A549 (cell line): Measurements from ENCODE around the gene PPA1. TPM values are rescaled to one million over a fixed set of nuclear protein-coding genes. Genes with fewer than 3 reads are reported as not detected.
A peak's percentile ranks its signal among the peaks of the same experiment; 100 is the strongest.

Source experiments
- ATAC-seq, 2 experiments: fragments of 200-7000 bp in 1 of 2; fragments of >200 bp in 1 of 2; cut with Nextera tagmentation in 1 of 2; cut with Tn5 transposase in 1 of 2; 3 replicates each; pipeline versions ENCODE4 v1.8.0 to v1.9.1; 2018 to 2020; ENCODE audit warnings: mild to moderate bottlenecking in 1 of 2, moderate library complexity in 1 of 2
- CTCF ChIA-PET: fragments of 300-600 bp; sonication (Branson Sonifier 250); formaldehyde crosslinking; extraction: SDS; loops from one replicate; lab custom pipeline; 2021; ENCODE audit warnings: antibody characterized with exemption, inconsistent platforms; lab: Yijun Ruan, JAX
- POLR2A ChIA-PET: fragments of 350-600 bp; formaldehyde crosslinking; extraction: SDS; loops from one replicate; lab custom pipeline; 2021; ENCODE audit warnings: antibody characterized with exemption, inconsistent platforms; lab: Yijun Ruan, JAX
- DNase-seq, 2 experiments: peaks; one replicate each; pipeline versions ENCODE4 v3.0.0 to v3.0.0-alpha.2; 2011 to 2016; ENCODE audit warnings: low read depth in 1 of 2, low spot score in 1 of 2
- FAIRE-seq: peaks from 2 replicates; lab custom pipeline; 2011; peaks lifted over from hg19 to GRCh38; lab: Jason Lieb, UNC
- H3K27ac ChIP-seq, 2 experiments: fragments of >200 bp; sonication (Bioruptor Twin); formaldehyde crosslinking; 3 replicates each; pipeline ENCODE4 v1.5.1; 2016 to 2017
- H3K4me1 ChIP-seq: fragments of >200 bp; sonication (Bioruptor Twin); formaldehyde crosslinking; 3 replicates; pipeline ENCODE4 v1.6.1; 2016
- H3K4me2 ChIP-seq: fragments of >200 bp; sonication (Bioruptor Twin); formaldehyde crosslinking; 3 replicates; pipeline ENCODE4 v1.6.1; 2016
- H3K4me3 ChIP-seq: fragments of >200 bp; sonication (Bioruptor Twin); formaldehyde crosslinking; 3 replicates; pipeline ENCODE4 v1.5.1; 2016
- H3K9me3 ChIP-seq: fragments of >200 bp; sonication (Bioruptor Twin); formaldehyde crosslinking; 3 replicates; pipeline ENCODE4 v1.6.1; 2016
- BCL3 ChIP-seq: fragments of >200 bp; sonication (Bioruptor Twin); formaldehyde crosslinking; IDR thresholded peaks from 3 replicates; pipeline ENCODE4 v1.6.1; 2016
- CBX2 ChIP-seq: fragments of 200-600 bp; sonication (generic); IDR thresholded peaks from 2 replicates; pipeline ENCODE4 v1.6.1; 2016; ENCODE audit warnings: low read depth, mild to moderate bottlenecking, borderline replicate concordance
- CBX8 ChIP-seq: fragments of 200-600 bp; sonication (generic); IDR thresholded peaks from 2 replicates; pipeline ENCODE4 v1.6.1; 2016
- CHD4 ChIP-seq: fragments of 200-600 bp; sonication (generic); IDR thresholded peaks from 2 replicates; pipeline ENCODE4 v1.6.1; 2016; ENCODE audit warnings: antibody characterized with exemption, mild to moderate bottlenecking, borderline replicate concordance
- CTCF ChIP-seq: fragments of >200 bp; sonication (Bioruptor Twin); formaldehyde crosslinking; IDR thresholded peaks from 3 replicates; pipeline ENCODE4 v1.5.1; 2016
- EP300 ChIP-seq, 2 experiments: fragments of >200 bp; sonication (Bioruptor Twin); formaldehyde crosslinking; IDR thresholded peaks; 2 replicates in 1 of 2; 3 replicates in 1 of 2; pipeline ENCODE4 v1.6.1; 2016 to 2017
- ESRRA ChIP-seq: fragments of 150-350 bp; IDR thresholded peaks from 2 replicates; pipeline ENCODE4 v1.6.1; 2014; ENCODE audit warnings: mild to moderate bottlenecking, low read length, borderline replicate concordance
- FOSL2 ChIP-seq, 2 experiments: fragments of 450-650 bp in 1 of 2; fragments of >200 bp in 1 of 2; sonication (Bioruptor Twin) in 1 of 2; formaldehyde crosslinking; IDR thresholded peaks; 2 replicates each; pipeline versions ENCODE4 v1.5.0 to v1.6.1; 2016 to 2020; ENCODE audit warnings: mild to moderate bottlenecking in 1 of 2, moderate library complexity in 1 of 2
- FOXS1 ChIP-seq: fragments of 250-450 bp; sonication (Bioruptor Pico); IDR thresholded peaks from 2 replicates; pipeline ENCODE4 v1.5.0; 2020; ENCODE audit warnings: mild to moderate bottlenecking, moderate library complexity
- HES2 ChIP-seq: fragments of >200 bp; sonication (Bioruptor Twin); formaldehyde crosslinking; IDR thresholded peaks from 2 replicates; pipeline ENCODE4 v1.6.1; 2016
- HMGXB4 ChIP-seq: fragments of 250-450 bp; sonication (Bioruptor Pico); IDR thresholded peaks from 2 replicates; pipeline ENCODE4 v1.5.0; 2021; ENCODE audit warnings: mild to moderate bottlenecking, moderate library complexity, borderline replicate concordance
- HOXA7 ChIP-seq: fragments of 250-450 bp; sonication (Bioruptor Pico); IDR thresholded peaks from 2 replicates; pipeline ENCODE4 v1.5.0; 2020; ENCODE audit warnings: mild to moderate bottlenecking, moderate library complexity
- MAFK ChIP-seq: fragments of 450-650 bp; IDR thresholded peaks from 2 replicates; pipeline ENCODE4 v1.6.1; 2014; ENCODE audit not compliant: partially characterized antibody
- MAX ChIP-seq: IDR thresholded peaks from 2 replicates; pipeline ENCODE4 v1.6.1; 2012
- MYC ChIP-seq: IDR thresholded peaks from 2 replicates; pipeline ENCODE4 v1.6.1; 2012; ENCODE audit warnings: mild to moderate bottlenecking, inconsistent platforms, low read length, improper control_type of control experiment, borderline replicate concordance
- NR3C1 ChIP-seq: fragments of >200 bp; sonication (Bioruptor Twin); formaldehyde crosslinking; IDR thresholded peaks from 3 replicates; pipeline ENCODE4 v1.6.1; 2017
- PBX3 ChIP-seq: IDR thresholded peaks from 2 replicates; pipeline ENCODE4 v1.6.1; 2012
- POLR2AphosphoS2 ChIP-seq: conservative IDR thresholded peaks from 2 replicates; pipeline ENCODE4 v1.6.1; 2012; ENCODE audit warnings: low read length, improper control_type of control experiment, inconsistent platforms
- TP53 ChIP-seq: fragments of 250-450 bp; sonication (Bioruptor Pico); IDR thresholded peaks from 2 replicates; pipeline ENCODE4 v1.5.0; 2021; ENCODE audit warnings: mild to moderate bottlenecking, moderate library complexity
- ZC3H11A ChIP-seq: fragments of 450-650 bp; IDR thresholded peaks from 2 replicates; pipeline ENCODE4 v1.6.1; 2014; ENCODE audit warnings: antibody characterized with exemption, mild to moderate bottlenecking
- ZFP36 ChIP-seq: fragments of 450-650 bp; IDR thresholded peaks from 2 replicates; pipeline ENCODE4 v1.6.1; 2014; ENCODE audit warnings: borderline replicate concordance; ENCODE audit not compliant: partially characterized antibody
- WGBS: methylation state at CpG from one replicate; pipeline ENCODE4 v1.1.6; 2017; ENCODE audit errors: missing lambda C conversion rate; 5-methylcytosine and 5-hydroxymethylcytosine counted together
- polyA plus RNA-seq, 4 experiments: library from polyadenylated mRNA; depleted of rRNA in 3 of 4; stranded (reverse); fragments of >200 nt; fragmentation: RNase III in 1 of 4; extraction: RNeasy Plus Mini Kit Qiagen cat#74134 plus additional on column Dnase treatment in 1 of 4; gene quantifications; 2 replicates in 3 of 4; 3 replicates in 1 of 4; pipeline ENCODE4 v1.2.3, GENCODE V29; 2011 to 2017

The PPA1 gene
- polyA plus RNA-seq, 2 of the 4 experiments (the other 2 are of a cell fraction) = 205 to 273 TPM

GRCh38 chr10:70221030-70221429 is 12.2 kb downstream of the PPA1 start:
- Histone ChIP-seq H3K9me3 (no peaks in the 10 kb centered on the region), H3K4me1 (peaks cover 11% of the 10 kb centered on the region; the same call in 2 of the 3 replicates), H3K4me3 (no peak overlapping the region), H3K4me2 (peak overlapping the region; percentile 60), H3K27ac (no peak overlapping the region)
- ATAC-seq (no peak), DNase-seq (no peak), FAIRE-seq (no peak)
- 8% methylated on average over 1 of the region's 1 CpG for WGBS
- TF ChIP-seq ZC3H11A (no peak), BCL3 (no peak), CTCF (no peak), HOXA7 (CRISPR knock-in tag) (no peak), FOXS1 (CRISPR knock-in tag) (no peak), HMGXB4 (CRISPR knock-in tag) (no peak), PBX3 (no peak), CBX8 (no peak), MAX (no peak), CHD4 (no peak), NR3C1 (no peak), ESRRA (no peak), TP53 (no peak), HES2 (no peak)
- ChIA-PET POLR2A (interaction anchor here (0.6 to 2.5 kb wide), 8 partner anchors 11 to 184 kb away, joined by 3 to 9 read pairs (median 6); partner anchors contain the start of genes EIF4EBP2, PPA1, SAR1A and TYSND1), CTCF (interaction anchor here (0.8 to 20.6 kb wide), 19 partner anchors 9 to 346 kb away, joined by 3 to 554 read pairs (median 7); partner anchors contain the start of genes LRRC20, PPA1 and TYSND1)

- no peak for DNase-seq
- Histone ChIP-seq H3K4me3 (no peak overlapping the region), H3K4me1 (0 out of 3 replicates have a peak, but pooled peaks cover 3% of the 10 kb centered on the region), H3K27ac (no peak overlapping the region), H3K4me2 (no peak overlapping the region), H3K9me3 (no peaks in the 10 kb centered on the region)
- TF ChIP-seq CBX2 (no peak), ESRRA (no peak), HOXA7 (CRISPR knock-in tag) (no peak), FOXS1 (CRISPR knock-in tag) (no peak), EP300 (IDR thresholded peaks at IDR 0.05) (no peak)
- WGBS = 94% methylated on average over 1 of the region's 1 CpG
- POLR2A ChIA-PET = no interaction called here
- no peak for FAIRE-seq
- CTCF ChIA-PET = interaction anchor here (2.2 to 4.1 kb wide), 2 partner anchors 10 to 152 kb away, joined by 8 to 19 read pairs; no protein-coding TSS in a partner anchor
- no peak for ATAC-seq
These were observed 20.4 kb downstream of the PPA1 start for GRCh38 chr10:70212879-70213278.

GRCh38 chr10:70212277-70212676 is 21.0 kb downstream of the PPA1 start:
- no peak overlapping the region for H3K4me2 ChIP-seq
- ChIA-PET POLR2A (no interaction called here), CTCF (interaction anchor here (0.7 to 4.1 kb wide), 3 partner anchors 10 to 152 kb away, joined by 4 to 19 read pairs (median 8); no protein-coding TSS in a partner anchor)
- DNase-seq = no peak
- no peak overlapping the region for H3K4me3 ChIP-seq
- no peak overlapping the region for H3K27ac ChIP-seq
- TF ChIP-seq BCL3 (no peak), HOXA7 (CRISPR knock-in tag) (no peak), POLR2AphosphoS2 (no peak), FOSL2 (IDR thresholded peaks at IDR 0.05) (no peak), FOSL2 (CRISPR knock-in tag; IDR thresholded peaks at IDR 0.05) (no peak), MYC (no peak), ZFP36 (no peak), MAFK (no peak)
- H3K9me3 ChIP-seq = no peaks in the 10 kb centered on the region
- ATAC-seq = no peak
- 0 out of 3 replicates have a peak, but pooled peaks cover 3% of the 10 kb centered on the region for H3K4me1 ChIP-seq
- no peak for FAIRE-seq
